Measurements from ENCODE around the gene FBXO48.

DNA sequence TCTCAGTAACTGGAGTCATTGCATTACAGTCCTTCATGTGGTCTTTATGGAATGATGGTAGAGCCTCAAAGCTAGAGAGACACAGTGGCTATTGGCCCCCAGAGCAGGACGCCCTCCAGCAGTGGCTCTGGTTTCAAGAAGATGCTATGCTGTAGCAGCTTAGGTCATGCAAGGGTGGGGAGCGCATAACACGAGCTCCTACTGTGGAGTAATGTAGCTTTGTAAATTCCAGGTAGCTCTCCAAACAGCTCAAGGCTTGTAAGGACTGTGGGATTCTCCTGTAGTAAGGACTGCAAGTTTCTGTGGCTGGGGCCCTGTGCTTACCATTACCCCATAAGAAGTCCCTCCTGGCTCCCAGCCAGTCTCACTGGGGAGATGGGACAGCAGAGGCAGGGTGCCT lies 15.9 kb upstream of the FBXO48 start:
- TF ChIP-seq, protein P1, sequence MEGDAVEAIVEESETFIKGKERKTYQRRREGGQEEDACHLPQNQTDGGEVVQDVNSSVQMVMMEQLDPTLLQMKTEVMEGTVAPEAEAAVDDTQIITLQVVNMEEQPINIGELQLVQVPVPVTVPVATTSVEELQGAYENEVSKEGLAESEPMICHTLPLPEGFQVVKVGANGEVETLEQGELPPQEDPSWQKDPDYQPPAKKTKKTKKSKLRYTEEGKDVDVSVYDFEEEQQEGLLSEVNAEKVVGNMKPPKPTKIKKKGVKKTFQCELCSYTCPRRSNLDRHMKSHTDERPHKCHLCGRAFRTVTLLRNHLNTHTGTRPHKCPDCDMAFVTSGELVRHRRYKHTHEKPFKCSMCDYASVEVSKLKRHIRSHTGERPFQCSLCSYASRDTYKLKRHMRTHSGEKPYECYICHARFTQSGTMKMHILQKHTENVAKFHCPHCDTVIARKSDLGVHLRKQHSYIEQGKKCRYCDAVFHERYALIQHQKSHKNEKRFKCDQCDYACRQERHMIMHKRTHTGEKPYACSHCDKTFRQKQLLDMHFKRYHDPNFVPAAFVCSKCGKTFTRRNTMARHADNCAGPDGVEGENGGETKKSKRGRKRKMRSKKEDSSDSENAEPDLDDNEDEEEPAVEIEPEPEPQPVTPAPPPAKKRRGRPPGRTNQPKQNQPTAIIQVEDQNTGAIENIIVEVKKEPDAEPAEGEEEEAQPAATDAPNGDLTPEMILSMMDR (IDR thresholded peaks at IDR 0.05) = no peak
- no peak for TF ChIP-seq POLR2A (IDR thresholded peaks at IDR 0.05)
